ENCODE data around the gene JARID2.
"Not testable (repeated sequence)": the region's sequence is repeated elsewhere in the genome, so short reads cannot be mapped to it uniquely, and the experiment has no call there.

JARID2 gene

DNA sequence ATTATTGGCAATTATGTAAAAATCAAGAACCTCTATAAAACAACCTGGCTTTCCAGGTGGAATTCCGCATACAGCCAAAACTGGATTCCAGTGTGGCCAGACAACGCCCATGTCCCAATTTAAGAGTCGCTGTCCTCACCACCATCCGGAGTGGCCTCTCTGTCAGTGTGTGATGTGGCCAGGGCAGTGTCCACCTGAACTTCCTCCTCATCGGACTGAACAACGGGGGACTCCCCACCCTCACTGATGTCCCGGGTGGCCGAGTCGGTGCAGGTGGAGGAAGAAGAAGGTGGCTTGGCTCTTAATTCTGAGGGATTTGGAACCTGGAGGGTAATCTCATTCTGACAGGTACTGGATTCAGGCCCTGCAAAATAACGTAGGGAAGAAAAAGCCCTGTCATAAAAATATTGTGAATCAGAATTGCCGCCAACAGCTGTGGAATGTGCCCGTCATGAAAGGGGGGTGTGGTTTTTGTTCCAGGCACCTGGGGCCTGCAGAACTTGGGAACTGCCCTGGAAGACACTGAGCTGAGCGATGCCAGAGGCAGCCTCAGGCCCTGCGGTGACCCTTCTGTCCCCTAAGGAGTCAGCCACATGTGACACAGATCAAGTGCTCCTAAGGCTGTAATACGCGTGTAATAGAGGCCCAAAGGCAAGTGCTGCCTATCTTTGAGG lies 277.1 kb downstream of the JARID2 start:
- no peak for DNase-seq (ENCODE audit: low spot score)

DNA sequence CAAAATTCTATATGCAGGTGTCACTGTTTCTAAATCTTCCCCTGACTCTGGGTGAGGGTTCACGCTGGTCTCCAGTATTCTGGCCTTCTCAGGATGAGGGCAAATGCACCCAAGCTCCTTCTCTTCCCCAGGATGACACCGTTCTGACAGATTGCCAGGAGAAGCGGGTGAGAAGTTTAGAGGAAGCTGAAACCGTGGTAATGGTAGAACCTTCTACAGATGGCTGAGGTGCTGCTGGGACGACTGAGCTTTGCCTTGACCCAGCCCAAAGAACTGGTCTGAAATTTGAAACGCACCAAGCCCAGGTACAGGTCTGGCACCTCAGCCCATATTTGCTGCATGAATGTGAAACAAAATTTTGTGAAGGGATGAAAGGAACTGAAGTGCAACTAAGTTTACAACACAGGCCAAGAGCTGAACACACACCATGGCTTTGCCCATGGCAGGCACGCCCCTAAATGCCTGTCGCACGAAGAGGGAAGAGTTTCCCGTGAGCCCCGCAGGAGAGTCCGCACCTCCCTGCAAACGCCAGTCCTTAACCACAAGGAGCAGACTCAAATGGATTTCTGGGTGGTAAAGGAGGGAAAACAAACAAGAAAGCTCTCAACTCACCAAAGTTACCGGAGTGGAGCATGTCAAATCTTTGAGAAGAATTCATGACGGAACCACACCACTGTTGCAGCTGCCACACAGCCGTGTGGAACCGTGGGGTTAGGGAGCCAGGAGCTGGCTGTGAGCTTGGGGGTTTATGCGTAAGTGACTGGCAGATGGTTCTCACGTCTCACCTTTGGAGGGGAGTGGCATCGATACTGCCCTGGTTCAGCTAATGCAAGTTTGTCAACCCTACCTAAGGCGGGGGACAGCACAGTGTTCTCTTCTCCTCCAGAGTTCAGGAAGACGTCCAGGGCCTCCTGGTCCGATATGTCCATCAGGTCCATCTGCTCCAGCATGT lies 278.1 kb downstream of the JARID2 start:
- no peak for DNase-seq (ENCODE audit: low spot score)

DNA sequence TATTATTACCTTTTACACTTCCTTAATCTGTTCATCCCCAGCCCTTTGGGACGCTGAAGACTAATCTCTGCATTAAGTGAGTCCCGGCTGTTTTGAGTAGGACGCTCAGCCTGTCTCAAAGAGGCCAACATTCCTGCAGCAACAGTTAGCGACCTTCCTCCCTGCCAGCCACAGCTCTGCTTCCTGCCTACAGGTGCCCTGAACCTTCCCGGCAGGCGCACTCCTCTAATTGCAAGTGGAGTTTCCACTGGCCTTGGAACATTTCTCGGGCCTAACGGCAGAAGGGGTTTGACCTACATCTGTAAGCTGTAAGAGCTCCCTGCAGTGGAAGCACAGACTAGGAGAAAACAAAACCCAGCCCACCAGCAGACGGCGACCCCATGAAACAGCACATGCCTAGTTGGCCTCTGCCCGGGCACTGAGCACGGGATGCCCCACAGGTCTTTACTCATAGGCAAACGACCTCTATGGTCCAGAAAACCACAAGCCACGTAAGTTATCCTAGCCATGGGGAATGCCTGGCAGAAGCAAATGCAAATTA lies 279.1 kb downstream of the JARID2 start:
- no peak for DNase-seq (ENCODE audit: low spot score)

DNA sequence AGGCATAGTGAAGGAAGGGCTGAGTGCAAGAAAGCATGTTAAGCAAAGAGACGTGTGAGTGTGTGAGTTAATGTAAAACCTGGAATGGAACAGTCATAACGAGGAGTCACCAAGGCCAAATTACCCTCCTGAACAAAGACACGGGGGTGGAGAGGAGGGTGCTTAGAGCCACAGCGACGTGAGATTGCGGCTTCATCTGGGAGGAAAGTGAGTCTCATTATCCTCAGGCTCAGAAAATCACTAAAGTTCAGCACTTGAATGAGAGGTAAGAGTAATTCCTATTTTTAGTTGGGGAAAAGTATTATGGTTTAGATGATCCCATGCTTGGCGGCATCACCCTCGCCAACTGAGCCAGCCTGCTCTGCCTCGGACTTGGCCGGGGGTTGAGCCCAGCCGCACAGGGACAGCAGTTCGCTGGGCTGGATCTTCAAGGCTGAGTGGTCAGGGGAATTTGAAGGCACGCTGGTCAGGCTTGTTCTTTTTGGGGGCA lies 280.4 kb downstream of the JARID2 start:
- no peak for DNase-seq (ENCODE audit: low spot score)

DNA sequence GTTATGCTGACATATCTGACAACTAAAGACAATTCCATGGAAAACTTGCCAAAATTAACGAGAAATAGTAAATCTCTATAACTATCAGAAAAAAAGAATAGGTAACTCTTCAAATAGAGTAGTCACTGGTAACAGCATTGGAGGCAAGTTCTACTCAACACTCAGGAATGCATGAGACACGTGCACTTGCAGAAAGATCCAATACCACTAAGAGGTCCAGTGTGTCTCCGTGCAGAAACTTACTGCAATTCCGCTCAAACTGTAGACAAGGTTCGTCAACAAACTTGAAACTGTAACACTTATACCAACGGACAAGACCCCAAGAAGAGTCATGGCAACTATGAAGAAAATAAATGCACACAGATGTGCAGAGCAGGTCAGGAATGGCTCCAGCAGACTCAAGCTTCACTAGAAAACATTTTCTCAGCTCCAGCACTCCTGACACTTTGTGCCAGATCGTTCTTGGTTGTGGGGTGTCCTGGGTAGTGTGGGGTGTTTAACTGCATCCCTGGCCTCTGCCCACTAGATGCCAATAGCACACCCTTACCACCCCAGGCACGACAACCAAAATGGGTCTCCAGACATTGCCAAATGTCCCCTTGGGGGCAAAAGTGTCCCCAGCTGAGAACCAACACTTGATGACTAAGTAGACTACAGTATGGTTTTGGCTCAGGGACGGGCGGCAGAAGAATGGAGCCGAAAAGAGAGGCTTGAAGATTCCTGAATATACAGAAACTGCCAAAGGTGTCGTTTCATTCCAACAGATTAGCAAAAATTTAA lies 282.2 kb downstream of the JARID2 start:
- no peak for DNase-seq (ENCODE audit: low spot score)

DNA sequence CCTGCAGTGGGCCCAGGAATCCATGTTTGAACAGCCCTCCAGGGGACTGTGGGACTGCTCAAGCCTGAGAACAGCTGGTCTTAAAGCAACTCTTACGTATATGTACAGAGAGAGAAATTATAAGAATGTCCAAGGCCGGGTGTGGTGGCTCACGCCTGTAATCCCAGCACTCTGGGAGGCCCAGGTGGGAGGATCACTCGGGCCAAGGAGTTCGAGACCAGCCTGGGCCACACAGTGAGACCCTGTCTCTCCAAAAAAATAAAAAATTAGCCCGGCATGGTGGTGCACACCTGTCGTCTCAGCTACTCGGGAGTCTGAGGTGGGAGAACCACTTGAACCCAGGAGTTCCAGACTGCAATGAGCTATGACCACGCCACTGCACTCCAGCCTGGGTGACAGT lies 283.0 kb downstream of the JARID2 start:
- no peak for DNase-seq (ENCODE audit: low spot score)

DNA sequence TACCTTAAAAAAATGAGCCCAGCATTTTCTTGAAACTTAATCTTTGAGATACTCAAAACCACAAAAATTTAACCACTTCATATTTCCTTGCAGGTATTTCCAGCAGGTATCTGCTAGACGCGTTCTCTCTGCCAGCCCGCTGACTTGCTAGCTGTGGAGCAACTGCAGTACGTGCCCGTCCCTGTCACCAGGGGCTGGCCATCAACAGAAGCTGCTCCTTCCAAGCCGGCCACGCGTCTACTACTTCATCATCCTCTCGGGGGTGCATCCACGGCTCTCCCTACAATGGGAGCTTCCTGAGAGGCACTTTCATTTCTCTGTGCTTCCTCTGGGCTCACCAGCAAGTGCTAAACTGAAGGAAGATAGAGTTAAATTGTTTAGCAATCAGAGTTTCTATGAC lies 284.5 kb downstream of the JARID2 start:
- no peak for DNase-seq (ENCODE audit: low spot score)

DNA sequence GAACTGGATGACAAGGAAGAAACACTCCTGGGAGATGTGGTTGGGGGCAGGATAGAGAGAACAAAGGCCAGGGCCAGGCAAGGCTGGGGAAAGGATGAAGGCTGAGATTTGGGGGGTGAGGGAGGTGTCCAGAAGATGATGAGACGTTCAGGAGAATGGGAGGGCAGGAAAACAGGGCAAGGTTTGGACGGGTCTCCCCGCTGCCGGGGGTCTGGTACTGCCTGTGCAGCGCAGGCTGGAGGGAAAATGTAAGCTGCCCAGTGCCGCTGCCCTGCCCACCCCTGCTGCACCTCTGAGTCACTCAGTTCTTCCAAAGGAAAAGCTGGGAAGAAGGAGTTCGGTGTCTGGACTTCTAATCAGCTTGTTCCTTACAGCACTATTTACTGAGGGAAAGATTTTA lies 286.1 kb downstream of the JARID2 start:
- no peak for DNase-seq (ENCODE audit: low spot score)

DNA sequence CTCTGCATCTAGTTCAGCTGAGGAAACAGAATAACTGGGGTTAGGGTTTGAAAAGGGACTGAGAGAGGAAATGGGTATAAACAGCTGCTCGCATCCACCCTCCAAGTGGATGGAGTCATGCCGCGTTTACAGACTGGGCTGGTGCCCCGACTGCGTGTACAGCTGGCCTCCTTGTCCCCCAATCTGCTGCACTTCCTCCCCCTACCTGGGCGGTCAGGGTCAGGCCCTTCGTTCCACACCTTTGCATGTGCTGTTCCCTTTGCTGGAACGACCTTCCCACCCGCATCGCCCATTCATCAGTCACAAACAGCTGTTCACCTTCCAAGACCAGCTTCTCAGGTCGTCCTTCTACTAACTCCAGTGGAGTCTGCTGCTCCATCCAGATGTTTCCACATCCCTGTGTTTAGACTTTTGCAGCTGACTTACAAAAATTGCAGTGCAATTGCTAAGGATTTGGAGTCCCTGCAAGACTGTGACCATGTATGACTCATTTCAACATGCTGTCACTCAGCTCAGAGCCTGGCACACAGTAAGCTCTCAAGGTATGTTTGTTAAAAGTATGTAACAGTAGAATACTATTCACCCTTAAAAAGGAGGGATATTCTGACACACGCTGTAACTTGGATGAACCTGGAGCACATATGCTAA lies 287.6 kb downstream of the JARID2 start:
- DNase-seq (ENCODE audit: low spot score) = no peak

DNA sequence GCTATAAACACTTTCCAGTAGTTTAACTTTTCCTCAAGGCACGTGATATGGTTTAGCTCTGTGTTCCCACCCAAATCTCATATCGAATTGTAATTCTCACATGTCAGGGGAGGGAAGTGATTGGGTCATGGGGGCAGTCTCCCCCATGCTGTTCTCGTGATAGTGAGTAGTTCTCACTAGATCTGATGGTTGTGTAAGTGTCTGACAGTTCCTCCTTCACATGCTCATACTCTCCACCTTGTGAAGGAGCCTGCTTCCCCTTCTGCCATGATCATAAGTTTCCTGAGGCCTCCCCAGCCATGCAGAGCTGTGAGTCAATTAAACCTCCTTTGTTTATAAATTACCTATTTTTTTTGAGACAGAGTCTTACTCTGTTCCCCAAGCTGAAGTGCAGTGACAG lies 289.1 kb downstream of the JARID2 start:
- DNase-seq (ENCODE audit: low spot score) = no peak

DNA sequence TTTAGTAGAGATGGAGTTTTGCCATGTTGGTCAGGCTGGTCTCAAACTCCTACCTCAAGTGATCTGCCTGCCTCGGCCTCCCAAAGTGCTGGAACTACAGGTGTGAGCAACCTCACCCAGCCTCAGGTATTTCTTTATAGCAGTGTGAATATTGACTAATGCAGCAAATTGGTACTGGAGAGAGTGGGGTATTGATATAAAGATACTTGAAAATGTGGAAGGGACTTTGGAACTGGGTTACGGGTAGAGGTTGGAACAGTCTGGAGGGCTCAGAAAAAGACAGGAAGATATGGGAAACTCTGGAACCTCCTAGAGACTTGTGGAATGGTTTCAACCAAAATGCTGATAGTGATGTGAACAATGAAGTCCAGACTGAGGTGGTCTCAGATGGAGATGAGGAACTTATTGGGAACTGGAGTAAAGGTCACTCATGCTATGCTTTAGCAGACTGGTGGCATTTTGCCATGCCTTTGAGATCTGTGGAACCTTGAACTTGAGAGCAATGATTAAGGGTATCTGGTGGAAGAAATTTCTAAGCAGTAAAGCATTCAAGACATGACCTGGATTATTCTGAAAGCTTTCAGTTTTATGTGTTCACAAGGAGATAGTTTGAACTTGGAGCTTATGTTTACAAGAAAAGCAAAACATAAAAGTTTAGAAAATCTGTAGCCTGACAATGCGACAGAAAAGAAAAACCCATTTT lies 289.8 kb downstream of the JARID2 start:
- DNase-seq (ENCODE audit: low spot score) = no peak

DNA sequence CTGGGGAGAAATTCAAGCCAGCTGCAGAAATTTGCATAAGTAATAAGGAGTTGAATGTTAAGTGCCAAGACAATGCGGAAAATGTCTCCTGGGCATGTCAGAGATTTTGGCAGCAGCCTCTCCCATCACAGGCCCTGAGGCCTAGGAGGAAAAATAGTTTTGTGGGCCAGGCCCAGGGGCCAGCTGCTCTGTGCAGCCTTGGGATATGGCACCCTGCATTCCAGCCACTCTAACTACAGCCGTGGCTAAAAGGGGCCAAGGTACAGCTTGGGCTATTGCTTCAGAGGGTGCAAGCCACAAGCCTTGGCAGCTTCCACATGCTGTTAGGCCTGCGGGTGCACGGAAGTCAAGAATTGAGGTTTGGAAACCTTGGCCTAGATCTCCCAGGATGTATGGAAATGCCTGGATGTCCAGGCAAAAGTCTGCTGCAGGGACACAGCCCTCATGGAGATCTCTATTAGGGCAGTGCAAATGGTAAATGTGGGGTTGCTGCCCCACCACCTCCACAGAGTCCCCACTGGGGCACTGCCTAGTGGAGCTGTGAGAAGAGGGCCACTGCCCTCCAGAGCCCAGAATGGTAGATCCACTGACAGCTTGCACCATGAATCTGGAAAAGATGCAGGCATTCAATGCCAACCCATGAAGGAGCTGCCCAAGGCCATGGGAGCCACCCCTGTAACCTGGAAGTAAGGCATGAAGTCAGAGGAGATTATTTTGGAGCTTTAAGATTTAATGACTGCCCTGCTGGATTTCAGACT lies 290.5 kb downstream of the JARID2 start:
- DNase-seq (ENCODE audit: low spot score) = no peak

DNA sequence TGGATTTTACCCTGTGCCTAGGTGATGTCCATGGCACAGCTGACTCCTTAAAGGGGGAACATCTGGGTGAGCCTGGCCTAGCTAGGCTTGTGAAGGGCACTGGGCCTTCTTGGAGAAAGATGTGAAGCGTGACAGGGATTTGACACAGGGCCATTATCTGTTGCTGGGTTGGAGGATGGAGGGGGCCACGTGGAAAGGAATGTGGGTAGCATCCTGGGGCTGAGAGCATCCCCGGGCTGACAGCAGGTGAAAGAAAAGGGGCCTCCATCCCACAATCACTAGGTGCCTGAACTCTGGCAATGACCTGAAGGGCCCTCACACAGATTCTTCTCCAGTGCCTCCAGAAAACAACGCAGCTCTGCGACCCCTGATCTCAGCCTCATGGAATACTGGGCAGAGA lies 292.2 kb downstream of the JARID2 start:
- no peak for DNase-seq (ENCODE audit: low spot score)

DNA sequence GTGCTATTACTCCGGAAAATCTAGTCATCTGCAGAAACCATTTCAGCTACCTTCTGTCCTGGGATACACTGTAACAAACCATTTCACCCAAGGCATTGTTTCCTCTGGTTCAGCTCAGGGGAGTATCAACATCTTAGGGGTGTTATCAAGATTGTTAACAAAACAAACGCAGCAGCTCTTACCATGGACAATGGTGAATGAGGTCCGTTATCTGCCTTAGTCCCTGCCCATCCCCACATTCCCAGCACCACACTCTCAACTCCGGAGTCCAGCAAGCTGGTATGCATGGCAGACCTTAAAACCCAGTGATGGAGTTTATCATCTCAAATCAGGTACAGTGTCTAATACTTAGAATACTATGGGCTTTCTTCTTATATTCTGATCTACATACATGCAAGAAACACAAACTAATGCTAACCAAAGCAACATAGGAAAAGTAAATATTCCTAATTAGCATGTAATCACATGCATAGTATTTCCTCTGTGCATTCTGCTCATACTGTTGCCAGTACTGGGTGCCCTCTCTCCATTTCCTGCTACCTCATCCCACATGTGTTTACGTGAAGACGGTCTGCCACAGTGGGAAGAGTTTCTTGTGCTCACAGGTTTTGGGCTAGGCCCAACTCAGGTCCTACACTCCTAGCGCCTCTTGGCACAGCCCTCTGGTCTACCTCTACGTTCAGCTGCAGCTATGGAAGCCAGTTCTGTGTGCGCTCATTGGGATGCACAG lies 293.1 kb downstream of the JARID2 start:
- no peak for DNase-seq (ENCODE audit: low spot score)

DNA sequence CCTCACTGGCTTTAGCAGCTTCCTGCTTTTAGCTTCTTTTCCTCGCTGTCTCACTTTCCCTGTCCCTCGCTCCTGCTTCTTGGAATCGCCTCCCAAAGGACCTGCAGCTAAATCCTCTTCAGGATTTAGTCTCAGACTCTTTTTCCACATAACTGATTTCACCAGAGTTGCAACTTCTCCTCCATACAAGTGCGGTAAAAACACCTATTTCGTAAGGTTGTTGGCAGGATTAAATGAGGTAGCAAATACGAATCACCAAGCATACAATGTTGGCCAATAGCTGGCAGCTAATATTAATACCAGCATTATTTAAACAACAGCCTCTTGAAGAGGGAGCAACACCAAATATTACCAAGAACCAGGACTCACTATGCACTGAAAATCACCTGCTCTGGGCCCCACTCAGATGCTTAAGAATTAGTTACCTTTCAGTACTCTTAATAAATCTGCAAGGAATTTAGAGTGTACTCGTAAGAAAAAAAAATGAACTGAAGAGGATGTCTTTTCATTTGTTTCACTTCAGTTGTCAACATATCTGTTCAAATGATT lies 293.9 kb downstream of the JARID2 start:
- no peak for DNase-seq (ENCODE audit: low spot score)

DNA sequence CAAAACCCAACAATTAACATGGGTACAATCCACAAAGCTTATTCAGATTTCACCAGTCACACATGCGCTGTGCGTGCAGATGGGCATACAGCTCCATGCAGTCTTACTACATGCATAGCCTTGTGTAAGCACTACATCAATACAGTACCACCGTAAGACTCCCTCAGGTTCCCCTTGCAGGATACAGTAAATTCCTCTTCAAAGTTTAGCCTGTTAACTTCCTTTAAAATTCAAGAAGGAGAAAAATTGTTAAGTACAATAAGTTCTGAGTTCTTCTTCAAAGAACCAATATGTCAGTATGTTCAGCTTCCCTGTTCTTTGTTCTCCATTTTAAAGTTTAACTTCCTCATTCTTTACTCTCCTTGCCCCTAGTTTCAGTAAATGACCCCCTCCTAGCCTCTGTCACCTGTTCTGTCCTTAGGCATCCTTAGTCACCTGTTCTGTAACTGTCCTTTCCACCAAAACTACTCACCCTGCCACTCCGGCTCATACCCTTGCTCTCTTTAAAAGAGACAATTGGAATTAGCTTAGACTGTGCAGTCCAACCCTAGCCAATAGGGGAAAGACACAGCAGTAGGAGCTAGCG lies 297.6 kb downstream of the JARID2 start:
- not testable (repeated sequence) for DNase-seq (ENCODE audit: low spot score)

DNA sequence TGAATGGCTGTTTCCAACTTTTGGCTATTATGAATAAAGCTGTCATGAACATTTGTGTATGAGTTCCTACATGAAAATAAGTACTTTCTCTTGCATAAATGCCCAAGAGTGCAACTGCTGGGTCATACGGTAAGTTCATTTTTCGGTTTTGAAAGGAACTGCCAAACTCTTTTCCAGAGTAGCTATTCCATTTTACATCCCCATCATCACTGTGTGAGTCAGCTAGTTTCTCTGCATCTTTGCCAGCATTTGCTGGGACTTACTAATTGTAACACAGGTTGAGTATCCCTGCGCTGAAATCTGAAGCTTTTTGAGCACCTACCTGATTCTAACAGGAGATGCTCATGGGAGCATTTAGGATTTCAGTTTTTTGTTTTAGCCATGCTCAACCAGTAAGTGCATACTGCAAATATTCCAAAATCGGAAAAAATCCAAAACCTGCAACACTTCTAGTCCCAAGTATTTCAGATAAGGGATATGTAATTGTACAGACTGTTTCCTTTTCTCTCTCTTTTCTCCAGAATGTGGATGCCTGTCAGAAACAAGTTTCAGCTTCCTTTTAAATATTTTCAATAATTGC lies 298.5 kb downstream of the JARID2 start:
- DNase-seq (ENCODE audit: low spot score) = no peak

DNA sequence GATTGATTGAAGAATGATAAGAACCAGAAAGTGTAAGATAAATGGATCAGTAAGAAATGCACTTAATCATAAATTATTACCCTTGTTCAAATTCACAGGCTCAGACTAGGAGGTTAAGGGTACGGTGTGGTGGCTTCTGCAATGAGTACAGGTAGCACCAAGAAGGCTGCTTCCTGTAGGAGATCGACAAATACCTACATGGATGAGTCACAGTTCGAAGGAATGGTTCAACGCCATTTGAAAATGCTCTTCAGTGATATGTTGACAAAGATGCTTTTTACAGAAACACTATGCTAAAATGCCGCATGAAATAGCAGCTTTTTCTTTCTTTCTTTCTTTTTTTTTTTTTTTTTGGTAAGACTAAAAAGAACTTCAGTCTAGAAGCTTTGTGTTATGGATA lies 300.7 kb downstream of the JARID2 start:
- DNase-seq (ENCODE audit: low spot score) = no peak

DNA sequence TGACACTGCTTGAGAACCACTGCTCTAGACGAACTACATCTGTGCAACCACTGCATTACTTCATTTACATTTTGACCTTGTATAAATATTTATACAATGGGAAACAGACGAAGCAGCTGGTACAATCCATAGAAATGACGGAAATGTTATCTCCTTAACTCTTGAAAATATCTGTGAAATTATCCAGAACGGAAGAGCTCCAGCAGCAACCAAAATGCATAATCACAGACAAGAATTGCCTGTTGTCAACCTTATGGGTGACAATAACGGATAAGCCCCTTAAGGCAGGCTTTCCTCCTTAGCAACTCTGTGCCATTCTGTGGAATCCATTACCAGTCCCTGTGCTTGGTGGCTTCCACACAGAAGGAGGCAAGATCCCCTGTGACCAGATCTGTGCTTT lies 301.5 kb downstream of the JARID2 start:
- no peak for DNase-seq (ENCODE audit: low spot score)

Measured in HuH-7.5 (cell line).